Stimulated activated effector memory CD8-positive, alpha-beta T cell treated with anti-CD3 and anti-CD28 coated beads, Interleukin-12 subunit alpha, Interleukin-12 subunit beta, amount 100 ng/mL, for 72 hours (primary cell): Measurements from ENCODE around the gene PDZD4.

ENCODE experiments used
- ATAC-seq: fragments of 150-1000 bp; cut with Tn5 transposase; 2 replicates; pipeline ENCODE4 v1.10.0; 2021
- DNase-seq, 2 donors: peaks; one replicate each; pipeline ENCODE4 v3.0.0; 2021 to 2022; ENCODE audit warnings: low spot score in 2 of 2
- H3K27ac Mint-ChIP-seq: one replicate; pipeline ENCODE4 v1.8.0; 2022; ENCODE audit warnings: mild to moderate bottlenecking, mixed read lengths
- H3K36me3 Mint-ChIP-seq: one replicate; pipeline ENCODE4 v1.8.0; 2022; ENCODE audit warnings: mild to moderate bottlenecking, mixed read lengths
- H3K4me1 Mint-ChIP-seq: one replicate; pipeline ENCODE4 v1.8.0; 2022; ENCODE audit warnings: mixed read lengths
- H3K4me3 Mint-ChIP-seq: one replicate; pipeline ENCODE4 v1.8.0; 2022; ENCODE audit warnings: mild to moderate bottlenecking, mixed read lengths
- H3K9me3 Mint-ChIP-seq: one replicate; pipeline ENCODE4 v1.8.0; 2022; ENCODE audit warnings: mixed read lengths

Gene PDZD4

GRCh38 chrX:153770601-153771414, 59.5 kb downstream of the PDZD4 start:
- Mint-ChIP-seq H3K27ac (no peak overlapping the region), H3K4me1 (no peaks in the 10 kb centered on the region), H3K36me3 (no peaks in the 10 kb centered on the region), H3K9me3 (no peaks in the 10 kb centered on the region), H3K4me3 (no peak overlapping the region)
- ATAC-seq (no peak), DNase-seq (no peak)

- no peak for ATAC-seq
- no peaks in the 10 kb centered on the region for H3K4me1 Mint-ChIP-seq
- H3K9me3 Mint-ChIP-seq, result no peaks in the 10 kb centered on the region
- H3K27ac Mint-ChIP-seq, result no peak overlapping the region
- no peaks in the 10 kb centered on the region for H3K36me3 Mint-ChIP-seq
- H3K4me3 Mint-ChIP-seq, result no peak overlapping the region
- DNase-seq, result no peak
These were observed 60.3 kb downstream of the PDZD4 start for GRCh38 chrX:153769865-153770600.

GRCh38 chrX:153769158-153769864, 61.0 kb downstream of the PDZD4 start:
- no peaks in the 10 kb centered on the region for H3K4me1 Mint-ChIP-seq
- no peak for DNase-seq
- H3K4me3 Mint-ChIP-seq, result no peak overlapping the region
- no peaks in the 10 kb centered on the region for H3K9me3 Mint-ChIP-seq
- no peak for ATAC-seq
- H3K36me3 Mint-ChIP-seq, result no peaks in the 10 kb centered on the region
- H3K27ac Mint-ChIP-seq, result no peak overlapping the region

GRCh38 chrX:153768311-153769157, 61.8 kb downstream of the PDZD4 start:
- peak overlapping the region; percentile 40 for H3K27ac Mint-ChIP-seq
- no peak overlapping the region for H3K4me3 Mint-ChIP-seq
- no peaks in the 10 kb centered on the region for H3K9me3 Mint-ChIP-seq
- H3K4me1 Mint-ChIP-seq, result peaks cover 7% of the 10 kb centered on the region
- no peak for ATAC-seq
- DNase-seq, result no peak
- no peaks in the 10 kb centered on the region for H3K36me3 Mint-ChIP-seq

- no peak for DNase-seq
- H3K4me3 Mint-ChIP-seq, result no peak overlapping the region
- no peak for ATAC-seq
- H3K27ac Mint-ChIP-seq, result no peak overlapping the region
- no peaks in the 10 kb centered on the region for H3K9me3 Mint-ChIP-seq
- H3K36me3 Mint-ChIP-seq, result no peaks in the 10 kb centered on the region
- peaks cover 7% of the 10 kb centered on the region for H3K4me1 Mint-ChIP-seq
These were observed 62.7 kb downstream of the PDZD4 start for GRCh38 chrX:153767674-153768055.

GRCh38 chrX:153766871-153767673, 63.3 kb downstream of the PDZD4 start:
- Mint-ChIP-seq H3K4me1 (peaks cover 7% of the 10 kb centered on the region), H3K36me3 (no peaks in the 10 kb centered on the region), H3K4me3 (peak overlapping the region; percentile 29), H3K27ac (no peak overlapping the region), H3K9me3 (no peaks in the 10 kb centered on the region)
- ATAC-seq (no peak), DNase-seq (no peak)

- ATAC-seq (peak; percentile 34), DNase-seq (no peak)
- peak overlapping the region; percentile 29 for H3K4me3 Mint-ChIP-seq
- H3K27ac Mint-ChIP-seq, result no peak overlapping the region
- H3K9me3 Mint-ChIP-seq, result no peaks in the 10 kb centered on the region
- peaks cover 7% of the 10 kb centered on the region for H3K4me1 Mint-ChIP-seq
- no peaks in the 10 kb centered on the region for H3K36me3 Mint-ChIP-seq
These were observed 64.1 kb downstream of the PDZD4 start for GRCh38 chrX:153766098-153766817.

- ATAC-seq, result no peak
- Mint-ChIP-seq H3K36me3 (no peaks in the 10 kb centered on the region), H3K9me3 (no peaks in the 10 kb centered on the region), H3K4me1 (peaks cover 7% of the 10 kb centered on the region), H3K27ac (no peak overlapping the region), H3K4me3 (peak overlapping the region; percentile 29)
- DNase-seq, result no peak
These were observed 64.9 kb downstream of the PDZD4 start for GRCh38 chrX:153765138-153766079.

GRCh38 chrX:153764786-153765137, 65.6 kb downstream of the PDZD4 start:
- DNase-seq (no peak), ATAC-seq (no peak)
- Mint-ChIP-seq H3K27ac (no peak overlapping the region), H3K4me3 (no peak overlapping the region), H3K9me3 (no peaks in the 10 kb centered on the region), H3K4me1 (peaks cover 7% of the 10 kb centered on the region), H3K36me3 (no peaks in the 10 kb centered on the region)

GRCh38 chrX:153763989-153764755, 66.2 kb downstream of the PDZD4 start, which contains the start of gene PLXNB3:
TSS of gene PLXNB3 (plus strand) at chrX:153764249. CDS start at chrX:153765536, 1,287 bp downstream.
- Mint-ChIP-seq H3K4me1 (peaks cover 7% of the 10 kb centered on the region), H3K4me3 (peak within 1 kb of the TSS; percentile 32), H3K9me3 (no peaks in the 10 kb centered on the region), H3K27ac (no peak within 1 kb of the TSS), H3K36me3 (no peaks in the 10 kb centered on the region)
- DNase-seq, result peak; percentile 62 to 82
- peak; percentile 92 for ATAC-seq

GRCh38 chrX:153763298-153763932, 66.9 kb downstream of the PDZD4 start:
- H3K9me3 Mint-ChIP-seq, result no peaks in the 10 kb centered on the region
- ATAC-seq (peak; percentile 4), DNase-seq (no peak)
- H3K27ac Mint-ChIP-seq, result no peak overlapping the region
- H3K4me1 Mint-ChIP-seq, result peaks cover 7% of the 10 kb centered on the region
- peak overlapping the region; percentile 32 for H3K4me3 Mint-ChIP-seq
- no peaks in the 10 kb centered on the region for H3K36me3 Mint-ChIP-seq

GRCh38 chrX:153762626-153763173, 67.6 kb downstream of the PDZD4 start:
- H3K27ac Mint-ChIP-seq, result no peak overlapping the region
- H3K36me3 Mint-ChIP-seq, result no peaks in the 10 kb centered on the region
- H3K4me3 Mint-ChIP-seq, result no peak overlapping the region
- peaks cover 7% of the 10 kb centered on the region for H3K4me1 Mint-ChIP-seq
- DNase-seq (no peak), ATAC-seq (no peak)
- H3K9me3 Mint-ChIP-seq, result no peaks in the 10 kb centered on the region
